PFSK-1 (cell line): ENCODE data around the gene RAD51B.

Experiments
- FOXP2 ChIP-seq: optimal IDR thresholded peaks from 2 replicates; pipeline ENCODE3; 2011; ENCODE audit warnings: borderline replicate concordance, control low read depth, inconsistent platforms; ENCODE audit not compliant: insufficient read depth; ENCODE audit errors: extremely low read length, extremely low read depth
- POLR2AphosphoS5 ChIP-seq: IDR thresholded peaks from 2 replicates; pipeline ENCODE4 v1.6.1; 2012; ENCODE audit warnings: low read depth, mild to moderate bottlenecking, control low read depth, low read length, moderate library complexity
- REST ChIP-seq, 2 experiments: IDR thresholded peaks; 2 replicates each; pipeline versions ENCODE4 v1.6.1 to v1.8.0; 2011 to 2012; ENCODE audit warnings: low read depth in 2 of 2, low read length in 2 of 2, control low read depth in 1 of 2, inconsistent platforms in 1 of 2, mild to moderate bottlenecking in 1 of 2, moderate library complexity in 1 of 2; ENCODE audit not compliant: insufficient read depth in 1 of 2
- SIN3A ChIP-seq: IDR thresholded peaks from 2 replicates; pipeline ENCODE4 v1.6.1; 2012; ENCODE audit warnings: mild to moderate bottlenecking, low read length, moderate library complexity, borderline replicate concordance; ENCODE audit not compliant: insufficient read depth
- TAF1 ChIP-seq: IDR thresholded peaks from 2 replicates; pipeline ENCODE4 v1.6.1; 2012; ENCODE audit warnings: low read length, control low read depth, borderline replicate concordance; ENCODE audit not compliant: insufficient read depth

- TF ChIP-seq POLR2AphosphoS5: no peak
- TF ChIP-seq REST (IDR thresholded peaks at IDR 0.05; ENCODE audit: insufficient read depth in 1 of 2, low read depth in 2 of 2, low read length in 2 of 2): no peak
- no peak for TF ChIP-seq TAF1
- no peak for TF ChIP-seq FOXP2
- TF ChIP-seq SIN3A: no peak
Measured at GRCh38 chr14:67814821-67815220, 4.8 kb upstream of the RAD51B start.
